Erythroblast (primary cell): ENCODE data around the gene NAA10.

Experiments used
- GATA1 ChIP-seq: IDR thresholded peaks from 2 replicates; pipeline ENCODE4 v1.6.1; 2011; ENCODE audit warnings: low read depth, mild to moderate bottlenecking, control low read depth, low read length, moderate library complexity
- POLR2A ChIP-seq: IDR thresholded peaks from 2 replicates; pipeline ENCODE4 v1.6.1; 2011; ENCODE audit warnings: mild to moderate bottlenecking, low read length

GRCh38 chrX:153910446-153910845 is 24.4 kb downstream of the NAA10 start:
- TF ChIP-seq POLR2A = no peak
- TF ChIP-seq GATA1 = no peak
